Measurements from ENCODE around the gene SCYGR8. TPM values are rescaled to one million over a fixed set of nuclear protein-coding genes. Genes with fewer than 3 reads are reported as not detected.
"Not testable (repeated sequence)": the region's sequence is repeated elsewhere in the genome, so short reads cannot be mapped to it uniquely, and the experiment has no call there.

SCYGR8 gene
- total RNA-seq, 1 donor from 2014 or later: not detected

- no peak overlapping the region for H3K4me3 ChIP-seq (ENCODE audit: low read depth, low read length)
Measured at GRCh38 chr2:227710986-227711385, 34.7 kb upstream of the SCYGR8 start.

GRCh38 chr2:227713291-227713690 lies 32.4 kb upstream of the SCYGR8 start:
- DNase-seq (ENCODE audit: low read depth): no peak
- TF ChIP-seq CTCF (conservative IDR thresholded peaks at IDR 0.05; ENCODE audit: low read depth, low read length): no peak

More at GRCh38 chr2:227710986-227711385, 34.7 kb upstream of the SCYGR8 start:
- no peak for TF ChIP-seq CTCF (conservative IDR thresholded peaks at IDR 0.05; ENCODE audit: low read depth, low read length)
- no peak for DNase-seq (ENCODE audit: low read depth)

GRCh38 chr2:227716501-227716900 lies 29.2 kb upstream of the SCYGR8 start:
- no peak overlapping the region for H3K4me3 ChIP-seq (ENCODE audit: low read depth, low read length)
- DNase-seq (ENCODE audit: low read depth): no peak
- no peak for TF ChIP-seq CTCF (conservative IDR thresholded peaks at IDR 0.05; ENCODE audit: low read depth, low read length)

More at GRCh38 chr2:227713291-227713690, 32.4 kb upstream of the SCYGR8 start:
- H3K4me3 ChIP-seq (ENCODE audit: low read depth, low read length): no peak overlapping the region

GRCh38 chr2:227717687-227718567 lies 27.8 kb upstream of the SCYGR8 start, which contains the start of gene SLC19A3:
Gene SLC19A3 (minus strand): TSS chr2:227718028. CDS start chr2:227702318, 15,710 bp downstream.
- no peak for DNase-seq (ENCODE audit: low read depth)
- H3K4me3 ChIP-seq (ENCODE audit: low read depth, low read length): peak within 1 kb of the TSS; percentile 60

GRCh38 chr2:227719641-227720040 lies 26.1 kb upstream of the SCYGR8 start:
- TF ChIP-seq CTCF (conservative IDR thresholded peaks at IDR 0.05; ENCODE audit: low read depth, low read length): no peak
- no peak overlapping the region for H3K4me3 ChIP-seq (ENCODE audit: low read depth, low read length)
- DNase-seq (ENCODE audit: low read depth): no peak

More at GRCh38 chr2:227717687-227718567, 27.8 kb upstream of the SCYGR8 start, which contains the start of gene SLC19A3:
- no peak for TF ChIP-seq CTCF (conservative IDR thresholded peaks at IDR 0.05; ENCODE audit: low read depth, low read length)

GRCh38 chr2:227720680-227721079 lies 25.0 kb upstream of the SCYGR8 start:
- DNase-seq (ENCODE audit: low read depth): no peak
- no peak overlapping the region for H3K4me3 ChIP-seq (ENCODE audit: low read depth, low read length)

GRCh38 chr2:227722821-227723220 lies 22.9 kb upstream of the SCYGR8 start:
- not testable (repeated sequence) for H3K4me3 ChIP-seq (ENCODE audit: low read depth, low read length); DNase-seq (ENCODE audit: low read depth)

More at GRCh38 chr2:227720680-227721079, 25.0 kb upstream of the SCYGR8 start:
- no peak for TF ChIP-seq CTCF (conservative IDR thresholded peaks at IDR 0.05; ENCODE audit: low read depth, low read length)

Measured in epithelial cell of proximal tubule (primary cell).